CD4-positive, alpha-beta T cell treated with Interleukin-4 for 4 hours (primary cell): ENCODE measurements around the gene RGL3.
"Not testable (repeated sequence)": the region's sequence is repeated elsewhere in the genome, so short reads cannot be mapped to it uniquely, and the experiment has no call there.

Experiments
- DNase-seq: peaks from one replicate; pipeline ENCODE4 v3.0.0-alpha.2; 2020

RGL3 gene, protein sequence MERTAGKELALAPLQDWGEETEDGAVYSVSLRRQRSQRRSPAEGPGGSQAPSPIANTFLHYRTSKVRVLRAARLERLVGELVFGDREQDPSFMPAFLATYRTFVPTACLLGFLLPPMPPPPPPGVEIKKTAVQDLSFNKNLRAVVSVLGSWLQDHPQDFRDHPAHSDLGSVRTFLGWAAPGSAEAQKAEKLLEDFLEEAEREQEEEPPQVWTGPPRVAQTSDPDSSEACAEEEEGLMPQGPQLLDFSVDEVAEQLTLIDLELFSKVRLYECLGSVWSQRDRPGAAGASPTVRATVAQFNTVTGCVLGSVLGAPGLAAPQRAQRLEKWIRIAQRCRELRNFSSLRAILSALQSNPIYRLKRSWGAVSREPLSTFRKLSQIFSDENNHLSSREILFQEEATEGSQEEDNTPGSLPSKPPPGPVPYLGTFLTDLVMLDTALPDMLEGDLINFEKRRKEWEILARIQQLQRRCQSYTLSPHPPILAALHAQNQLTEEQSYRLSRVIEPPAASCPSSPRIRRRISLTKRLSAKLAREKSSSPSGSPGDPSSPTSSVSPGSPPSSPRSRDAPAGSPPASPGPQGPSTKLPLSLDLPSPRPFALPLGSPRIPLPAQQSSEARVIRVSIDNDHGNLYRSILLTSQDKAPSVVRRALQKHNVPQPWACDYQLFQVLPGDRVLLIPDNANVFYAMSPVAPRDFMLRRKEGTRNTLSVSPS

DNA sequence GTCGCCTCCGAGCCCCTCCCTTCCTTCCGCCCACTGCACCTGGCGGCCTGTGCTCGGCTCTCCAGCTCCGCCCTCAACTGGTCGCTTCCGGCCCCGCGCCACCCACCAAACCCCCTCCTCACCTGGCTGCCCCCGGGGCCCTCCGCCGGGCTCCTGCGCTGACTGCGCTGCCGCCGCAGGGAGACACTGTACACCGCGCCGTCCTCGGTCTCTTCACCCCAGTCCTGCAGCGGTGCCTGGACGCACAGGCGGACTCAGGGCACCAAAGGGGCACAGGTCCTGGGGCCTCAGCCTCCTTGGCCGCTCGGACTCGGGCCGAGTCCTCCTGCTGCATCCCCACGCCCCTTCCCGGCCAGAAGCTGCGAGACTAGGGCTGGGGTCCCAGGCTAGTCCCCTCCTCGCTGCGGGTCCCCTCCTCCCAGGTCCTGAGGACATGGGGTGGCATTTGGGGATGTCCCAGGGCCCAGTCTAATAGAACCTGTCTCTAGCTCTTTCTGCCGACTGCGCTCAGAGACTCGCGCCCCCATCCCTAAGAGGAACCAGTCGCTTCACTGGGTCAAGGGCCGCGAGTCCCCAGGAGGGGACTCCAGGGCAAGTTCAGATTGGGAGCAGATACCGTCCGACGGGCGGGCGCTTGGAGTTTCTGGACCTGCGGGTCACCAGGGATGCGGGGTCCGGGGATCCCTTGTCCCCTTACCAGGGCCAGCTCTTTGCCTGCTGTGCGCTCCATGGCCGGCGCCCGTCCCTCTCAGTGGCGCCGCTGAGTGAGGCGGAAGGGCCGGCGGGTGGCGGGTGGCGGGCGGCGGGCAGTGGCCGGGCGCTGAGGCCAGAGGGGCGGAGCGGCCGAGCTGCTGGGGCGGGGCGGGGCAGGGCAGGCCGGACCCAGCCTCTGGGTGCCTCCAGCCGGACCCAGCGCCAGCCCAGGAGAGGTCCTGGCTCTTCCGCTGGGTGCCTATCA lies at the start of gene RGL3:
TSS of gene RGL3 (minus strand) at position 766 of the 958 bp plus-strand sequence. CDS start at position 730, 36 bp downstream.
- no peak for DNase-seq

DNA sequence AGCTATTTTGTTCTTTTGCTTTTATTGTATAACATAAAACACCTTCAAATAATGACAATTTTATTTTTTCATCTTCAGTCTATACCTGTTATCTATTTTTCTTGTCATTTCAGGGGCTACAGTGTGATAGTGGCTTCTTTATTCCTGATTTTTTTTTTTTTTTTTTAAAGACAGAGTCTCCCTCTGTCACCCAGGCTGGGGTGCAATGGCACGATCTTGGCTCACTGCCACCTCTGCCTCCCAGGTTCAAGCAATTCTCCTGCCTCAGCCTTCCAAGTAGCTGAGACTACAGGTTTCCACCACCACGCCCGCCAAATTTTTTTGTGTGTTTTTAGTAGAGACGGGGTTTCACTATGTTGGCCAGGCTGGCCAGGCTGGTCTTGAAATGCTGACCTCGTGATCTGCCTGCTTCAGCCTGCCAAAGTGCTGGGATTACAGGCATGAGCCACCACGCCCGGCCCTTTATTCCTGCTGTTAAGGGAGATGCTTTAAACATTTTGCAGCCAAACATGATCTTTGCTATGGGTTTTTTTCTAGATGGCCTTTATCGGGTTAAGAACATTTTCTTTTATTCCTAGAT lies 49.2 kb upstream of the RGL3 start:
- DNase-seq: not testable (repeated sequence)

DNA sequence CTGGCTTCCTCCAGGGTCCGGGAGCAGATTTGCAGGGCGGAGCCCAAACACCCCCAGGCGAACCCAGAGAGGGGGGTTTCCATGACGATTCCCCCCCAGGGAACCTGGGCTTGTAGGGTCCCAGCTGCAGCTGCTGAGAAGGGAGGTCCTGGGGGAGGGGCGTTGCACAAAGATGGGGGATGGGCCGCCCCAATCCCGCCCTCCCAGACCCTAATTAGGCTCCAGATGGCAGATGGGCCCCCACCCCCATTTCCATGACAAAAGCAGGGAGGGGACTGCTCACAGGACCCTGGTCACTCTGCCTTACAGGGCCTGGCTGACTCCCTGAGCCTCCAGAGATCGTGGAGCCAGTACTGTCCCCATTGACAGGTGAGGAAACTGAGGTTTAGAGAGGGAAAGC lies 46.5 kb upstream of the RGL3 start:
- DNase-seq: no peak

DNA sequence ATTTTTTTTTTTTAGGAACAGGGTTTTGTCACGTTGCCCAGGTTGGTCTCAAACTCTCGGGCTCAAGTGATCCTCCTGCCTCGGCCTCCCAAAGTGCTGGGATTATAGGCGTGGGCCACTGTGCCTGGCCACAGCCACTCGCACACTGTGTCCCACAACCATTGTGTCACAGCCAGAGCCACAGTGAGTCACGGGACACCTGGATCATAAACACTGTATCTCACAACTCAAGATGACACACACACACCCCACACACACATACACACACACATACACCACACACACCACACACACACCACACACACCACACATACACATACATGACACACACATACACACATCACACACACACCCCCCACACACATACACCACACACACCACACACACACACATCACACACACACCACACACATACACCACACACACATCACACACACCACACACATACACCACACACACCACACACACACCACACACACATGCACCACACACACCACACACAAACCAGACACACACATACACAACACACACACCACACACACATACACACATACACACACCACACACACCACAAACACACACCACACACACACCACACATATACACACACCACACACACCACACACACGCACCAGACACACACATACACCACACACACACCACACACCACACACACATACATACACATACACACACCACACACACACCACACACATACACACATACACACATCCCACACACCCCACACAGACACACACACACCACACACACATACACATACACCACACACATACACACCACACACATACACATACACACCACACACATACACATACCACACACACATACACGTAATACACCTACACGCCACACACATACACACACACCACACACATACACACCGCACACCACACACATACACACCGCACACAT lies 45.5 kb upstream of the RGL3 start:
- DNase-seq: no peak

DNA sequence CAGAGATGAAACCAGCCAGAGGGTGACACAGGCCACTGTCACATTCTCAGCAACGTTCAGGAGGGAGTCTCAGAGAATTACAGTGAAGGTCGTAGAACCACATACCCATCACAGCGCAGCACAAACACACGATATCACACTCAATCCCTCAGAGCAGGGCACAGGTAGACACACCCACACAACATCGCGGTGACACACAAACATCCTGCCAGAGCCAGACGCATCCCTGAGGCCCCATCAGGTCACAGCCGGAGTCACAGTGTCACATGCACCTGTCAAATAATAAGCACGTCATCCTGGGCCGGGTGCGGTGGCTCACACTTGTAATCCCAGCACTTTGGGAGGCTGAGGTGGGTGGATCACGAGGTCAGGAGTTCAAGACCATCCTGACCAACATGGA lies 44.3 kb upstream of the RGL3 start:
- peak; percentile 3 for DNase-seq

DNA sequence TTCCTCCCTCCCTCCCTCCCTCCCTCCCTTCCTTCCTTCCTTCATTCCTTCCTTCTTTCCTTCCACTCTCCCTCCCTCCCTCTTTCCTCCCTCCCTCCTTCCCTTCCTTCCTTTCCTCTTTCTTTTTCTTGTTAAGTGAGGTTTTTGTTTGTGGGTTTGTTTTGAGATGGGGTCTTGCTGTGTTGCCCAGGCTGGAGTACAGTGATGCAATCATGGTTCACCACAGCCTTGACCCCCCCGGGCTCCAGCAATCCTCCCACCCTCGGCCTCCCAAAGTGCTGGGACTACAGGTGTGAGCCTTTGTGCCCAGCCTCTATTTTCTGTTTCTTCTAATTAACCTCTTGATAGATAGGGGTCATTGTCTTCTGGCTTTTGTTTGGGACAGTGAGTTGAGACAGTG lies 42.3 kb upstream of the RGL3 start:
- no peak for DNase-seq

DNA sequence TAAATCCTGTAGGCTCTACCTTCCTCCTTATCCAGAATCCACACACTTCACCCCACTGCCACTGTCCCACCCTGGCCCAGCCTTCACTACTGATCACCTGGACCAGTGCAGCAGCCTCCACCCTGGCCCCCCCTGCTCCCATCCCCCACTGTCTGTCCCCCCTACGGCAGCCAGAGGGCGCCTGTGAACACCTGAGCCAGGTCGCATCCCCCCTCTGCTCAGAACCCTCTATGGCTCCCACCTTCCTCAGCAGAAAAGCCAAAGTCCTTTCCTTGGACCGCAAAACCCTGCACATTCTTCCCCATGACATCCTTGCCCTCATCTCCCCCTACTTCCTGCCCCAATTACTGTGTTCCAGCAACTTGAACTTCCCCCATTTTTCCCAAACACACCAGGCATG lies 41.1 kb upstream of the RGL3 start:
- DNase-seq: no peak

DNA sequence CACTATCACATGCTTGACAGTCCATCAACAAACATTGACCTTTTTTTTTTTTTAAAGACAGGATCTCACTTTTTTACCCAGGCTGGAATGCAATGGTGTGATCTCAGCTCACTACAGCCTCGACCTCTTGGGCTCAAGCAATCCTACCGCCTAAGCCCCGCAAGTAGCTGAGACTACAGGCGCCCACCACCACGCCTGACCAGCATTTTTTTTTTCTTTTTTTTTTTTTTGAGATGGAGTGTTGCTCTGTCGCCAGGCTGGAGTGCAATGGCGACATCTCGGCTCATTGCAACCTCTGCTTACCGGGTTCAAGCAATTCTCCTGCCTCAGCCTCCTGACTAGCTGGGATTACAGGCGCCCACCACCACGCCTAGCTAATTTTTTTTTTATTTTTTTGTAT lies 39.8 kb upstream of the RGL3 start:
- not testable (repeated sequence) for DNase-seq

DNA sequence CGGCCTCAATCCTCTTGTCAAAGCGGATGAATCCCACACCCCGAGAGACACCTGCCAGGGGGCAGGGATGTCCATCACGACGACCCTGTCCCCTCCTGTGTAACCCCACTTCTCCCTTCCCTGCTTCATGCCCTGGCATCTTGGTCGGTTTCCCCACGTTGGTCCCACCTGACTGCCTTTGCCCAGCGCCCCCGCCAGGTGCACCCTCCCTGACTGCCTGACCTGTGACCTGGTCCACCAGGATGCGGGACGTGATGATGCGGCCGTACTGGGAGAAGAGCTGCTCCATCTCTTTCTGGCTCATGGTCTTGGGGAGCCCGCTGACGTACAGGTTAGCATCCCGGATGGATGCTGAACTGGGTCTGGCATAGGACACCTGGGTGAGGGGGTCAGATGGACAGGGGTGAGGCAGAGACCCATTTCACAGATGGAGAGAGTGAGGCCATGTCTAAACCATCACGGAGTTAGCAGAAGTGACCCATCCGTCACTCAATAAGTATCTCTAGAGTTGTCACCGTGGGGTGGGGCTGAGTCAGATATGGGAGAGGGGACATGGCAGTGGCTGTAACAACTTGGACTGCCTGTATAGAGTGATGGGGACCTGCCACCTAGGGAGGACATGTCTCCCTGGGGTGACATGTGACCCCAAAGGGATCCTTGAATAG lies 39.3 kb upstream of the RGL3 start:
- no peak for DNase-seq

DNA sequence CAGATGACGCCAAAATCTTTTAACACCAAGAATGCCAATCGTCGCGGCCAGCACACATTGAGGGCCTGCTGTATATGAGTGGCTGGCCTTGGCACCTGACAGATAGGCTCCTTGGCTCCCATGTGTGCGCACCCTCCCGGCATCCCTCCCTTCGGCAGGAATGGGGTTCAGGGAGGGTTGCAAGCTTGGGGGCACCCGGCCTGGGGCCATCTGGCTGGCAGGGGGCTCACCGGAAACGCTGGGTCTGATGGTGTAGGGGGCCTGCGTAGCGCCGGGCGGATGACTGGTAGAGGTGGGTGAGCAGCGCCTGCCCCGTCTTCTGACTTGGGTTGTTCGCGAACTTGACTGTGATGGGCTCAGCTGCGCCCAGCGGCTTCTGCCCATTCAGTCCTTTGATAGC lies 38.7 kb upstream of the RGL3 start:
- no peak for DNase-seq

DNA sequence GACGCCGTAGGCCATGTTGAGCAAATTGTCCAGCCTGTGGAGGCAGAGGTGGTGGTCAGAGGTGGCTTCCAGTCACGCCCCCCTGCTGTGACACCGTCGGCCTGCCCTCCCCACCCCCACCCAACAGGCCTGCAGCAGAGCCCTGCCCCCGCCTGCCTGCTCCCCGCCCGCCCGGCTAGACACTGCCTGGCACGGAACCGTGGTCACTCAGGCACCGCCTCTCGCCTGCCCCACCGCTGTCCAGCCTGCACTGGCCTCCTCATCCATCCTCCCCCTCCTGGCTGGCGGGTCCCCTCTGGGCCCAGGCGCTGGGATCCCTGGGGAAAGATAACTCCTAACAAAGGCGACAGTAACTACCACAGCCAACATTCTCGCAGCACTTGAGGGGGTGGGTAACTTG lies 38.0 kb upstream of the RGL3 start:
- no peak for DNase-seq

DNA sequence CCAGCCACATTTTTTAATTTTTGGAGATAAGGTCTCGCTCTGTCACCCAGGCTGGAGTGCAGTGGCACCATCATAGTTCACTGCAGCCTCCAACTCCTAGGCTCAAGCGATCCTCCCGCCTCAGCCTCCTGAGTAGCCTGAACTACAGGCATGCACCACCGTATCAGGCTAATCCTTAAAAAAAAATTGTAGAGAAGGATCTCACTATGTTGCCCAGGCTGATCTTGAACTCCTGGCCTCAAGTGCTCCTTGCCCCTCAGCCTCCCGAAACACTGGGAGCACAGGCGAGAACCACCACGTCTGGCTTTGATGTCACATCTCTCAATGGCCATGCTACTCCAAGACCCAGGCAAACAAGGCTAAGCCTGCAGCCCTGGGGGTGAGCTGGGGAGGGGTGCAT lies 37.5 kb upstream of the RGL3 start:
- DNase-seq: no peak

DNA sequence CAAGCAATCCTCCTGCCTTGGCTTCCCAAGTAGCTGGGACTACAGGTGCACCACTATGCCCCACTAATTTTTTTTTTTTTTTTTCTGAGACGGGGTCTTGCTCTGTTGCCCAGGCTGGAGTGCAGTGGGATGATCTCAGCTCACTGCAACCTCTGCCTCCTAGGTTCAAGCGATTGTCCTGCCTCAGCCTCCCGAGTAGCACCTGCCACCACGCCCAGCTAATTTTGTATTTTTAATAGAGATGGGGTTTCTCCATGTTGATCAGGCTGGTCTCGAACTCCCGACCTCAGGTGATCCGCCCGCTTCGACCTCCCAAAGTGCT lies 36.1 kb upstream of the RGL3 start:
- not testable (repeated sequence) for DNase-seq

DNA sequence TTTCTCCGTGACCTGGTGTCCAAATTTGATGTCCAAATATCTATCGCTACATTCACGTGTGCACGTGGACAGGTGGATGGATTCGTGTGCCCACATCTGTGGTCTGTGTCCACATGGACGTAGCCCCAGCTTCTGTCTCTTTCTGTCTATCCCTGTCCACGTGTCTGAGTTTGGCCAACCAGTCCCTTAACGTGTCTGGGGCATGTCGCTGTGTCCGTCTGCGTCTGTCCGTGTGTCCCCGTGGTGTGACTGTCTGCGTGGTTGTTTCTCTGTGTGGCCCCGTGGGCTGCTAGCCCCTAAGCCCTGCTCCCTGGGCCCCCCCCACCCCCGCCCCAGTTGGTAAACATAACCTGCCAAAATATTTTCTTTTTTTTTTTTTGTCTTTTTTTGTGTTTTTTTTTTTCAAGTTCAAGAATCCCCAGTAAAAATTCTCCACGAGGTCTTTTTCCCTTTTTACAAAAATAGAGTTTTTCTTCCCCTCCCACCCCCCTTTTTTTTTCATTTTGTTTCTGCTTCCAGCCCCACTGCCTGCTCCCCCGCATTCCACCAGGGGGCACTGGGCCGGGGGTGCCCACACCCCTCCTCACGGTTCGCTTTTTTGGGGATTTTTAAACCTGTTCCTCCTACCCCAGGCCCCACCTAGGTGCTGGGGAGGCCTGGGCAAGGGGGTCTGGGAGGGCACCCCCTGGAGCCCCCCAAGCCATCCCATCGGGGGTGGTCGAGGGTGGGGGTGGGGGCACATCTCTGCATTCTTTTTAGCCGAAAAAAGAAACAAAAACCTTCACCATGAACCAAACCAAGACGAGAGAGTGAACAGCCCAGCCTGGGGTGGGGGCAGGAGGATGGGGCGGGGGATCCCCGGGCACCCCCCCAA lies 34.6 kb upstream of the RGL3 start:
- no peak for DNase-seq

DNA sequence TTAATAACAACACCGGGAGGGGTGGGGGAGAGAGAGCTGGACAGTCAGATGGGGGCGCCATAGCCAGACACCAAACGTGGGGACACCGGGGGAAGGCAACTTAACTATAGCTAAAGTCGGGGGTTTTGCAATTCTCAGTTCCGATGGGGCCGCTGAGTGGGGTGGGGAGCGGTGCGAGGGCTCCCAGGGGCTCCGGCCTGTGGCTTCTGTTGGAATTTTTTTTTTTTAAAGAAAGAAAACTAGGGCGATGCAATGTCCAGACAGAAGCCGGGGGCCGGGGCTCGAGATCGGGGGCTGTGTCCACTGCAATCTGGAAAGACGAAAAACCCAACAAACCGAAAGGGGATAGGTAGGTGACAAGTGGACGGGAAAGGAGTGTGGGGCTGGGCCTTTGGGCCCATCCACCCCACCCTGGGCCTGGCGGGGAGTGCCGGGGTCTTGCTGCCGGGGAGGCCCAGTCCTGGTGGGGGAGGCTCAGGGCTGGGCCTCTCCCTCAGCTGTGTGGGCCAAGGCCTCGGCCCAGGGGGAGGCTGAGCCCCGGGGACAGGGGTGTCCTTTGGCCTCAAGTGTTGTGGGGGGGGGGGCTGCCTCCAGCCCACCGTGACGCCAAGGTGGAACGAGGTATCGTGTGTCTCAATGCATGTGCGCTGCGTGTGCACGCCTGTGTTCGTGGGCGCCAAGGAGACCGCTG lies 33.7 kb upstream of the RGL3 start:
- DNase-seq: no peak

DNA sequence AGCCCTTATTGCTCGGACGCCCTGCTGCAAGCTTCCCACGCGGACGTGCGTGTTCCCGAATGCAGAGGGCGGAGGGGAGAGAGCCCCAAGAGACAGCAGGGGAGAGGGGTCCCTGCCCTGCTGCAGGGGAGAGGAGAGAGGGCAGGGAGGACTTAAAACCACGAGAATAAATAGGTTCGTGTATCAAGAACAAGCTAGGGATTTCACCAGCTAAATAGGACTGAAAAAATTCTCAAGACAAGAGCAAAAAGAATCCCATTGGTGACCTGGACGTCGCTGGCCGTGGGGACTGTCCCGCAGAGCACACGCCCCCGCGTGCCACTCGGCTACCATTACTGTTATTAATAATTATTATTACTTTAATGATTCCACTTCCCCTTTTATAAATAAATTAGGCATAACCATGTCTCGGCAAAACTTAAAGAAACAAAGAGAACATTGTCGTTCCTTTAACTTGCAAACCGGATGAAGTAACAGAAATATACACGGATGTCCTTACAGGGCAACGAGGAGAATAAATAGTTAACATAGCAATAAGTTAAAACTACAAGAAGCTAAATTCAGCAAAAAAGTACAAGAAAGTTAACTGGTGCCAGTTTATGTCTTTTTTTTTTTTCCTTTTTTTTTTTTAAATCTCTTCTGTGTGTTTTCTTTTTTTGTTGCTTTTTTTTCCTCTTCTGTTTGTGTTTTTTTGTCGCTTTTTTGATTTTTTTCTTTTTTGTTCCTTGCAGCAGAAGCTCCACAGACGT lies 32.9 kb upstream of the RGL3 start:
- no peak for DNase-seq

DNA sequence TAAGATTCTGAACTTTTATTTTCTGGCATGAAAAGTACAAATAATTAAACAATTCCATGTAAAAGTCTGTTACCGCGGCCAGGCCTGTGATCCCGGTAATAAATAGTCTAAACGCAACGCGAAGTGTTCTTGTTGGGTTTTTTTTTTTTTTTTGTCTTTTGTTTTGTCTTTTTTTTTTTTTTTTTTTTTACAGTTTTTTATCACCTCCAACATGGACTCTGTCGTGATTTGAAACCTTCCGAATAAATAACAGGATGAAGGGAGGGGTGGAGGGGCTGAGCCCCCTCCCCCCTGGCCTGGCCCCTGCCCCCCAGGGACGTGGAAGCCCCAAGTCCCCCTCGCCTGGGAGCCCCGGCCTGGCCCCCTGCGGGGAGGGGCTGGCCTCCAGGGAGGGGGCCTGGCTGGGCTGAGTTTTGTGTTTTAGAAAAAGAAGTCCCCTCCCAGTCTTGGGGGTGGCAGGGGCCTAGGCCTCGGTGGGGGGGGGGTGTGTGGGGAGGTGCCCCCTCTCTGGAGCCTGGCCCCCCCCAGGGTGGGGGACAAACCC lies 32.3 kb upstream of the RGL3 start:
- no peak for DNase-seq

DNA sequence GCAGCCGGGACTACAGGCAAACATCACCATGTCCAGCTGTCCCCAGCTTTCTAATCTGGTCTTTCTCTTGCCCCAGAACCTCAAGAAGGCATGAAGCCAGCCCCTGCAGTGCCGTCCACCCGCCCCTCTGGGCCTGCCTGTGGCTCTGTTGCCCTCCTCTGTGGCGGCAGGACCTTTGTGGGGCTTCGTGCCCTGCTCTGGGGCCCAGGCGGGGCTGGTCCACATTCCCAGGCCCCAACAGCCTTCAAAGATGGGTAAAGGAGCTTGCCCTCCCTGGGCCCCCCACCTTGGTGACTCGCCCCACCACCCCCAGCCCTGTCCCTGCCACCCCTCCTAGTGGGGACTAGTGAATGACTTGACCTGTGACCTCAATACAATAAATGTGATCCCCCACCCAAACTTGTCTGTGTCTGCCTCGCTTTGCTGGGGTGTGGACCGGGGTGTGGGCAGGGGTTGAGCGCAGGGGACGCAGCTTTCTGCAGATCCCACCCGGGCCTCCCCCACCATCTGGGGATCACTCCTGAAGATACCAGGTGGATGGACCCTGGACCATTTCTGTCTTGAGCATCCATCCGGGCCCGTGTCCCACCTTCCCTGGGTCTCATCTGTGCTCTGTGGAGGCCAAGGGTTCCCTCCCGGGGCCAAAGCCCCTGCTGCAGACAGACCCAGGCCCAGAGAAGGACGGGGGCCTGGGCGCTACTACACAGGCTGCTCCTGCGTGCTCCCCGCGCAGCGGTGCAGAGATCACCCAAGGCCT lies 31.6 kb upstream of the RGL3 start:
- DNase-seq: no peak
